Activated naive CD4-positive, alpha-beta T cell treated with anti-CD3 and anti-CD28 coated beads, Interleukin-2, amount 10 ng/mL, durations not matched to agents 7 days and 5 days (primary cell): Measurements from ENCODE around the gene OR10H2.
"Not testable (repeated sequence)": the region's sequence is repeated elsewhere in the genome, so short reads cannot be mapped to it uniquely, and the experiment has no call there.

Experiments used
- CTCF ChIA-PET: fragments of 350-600 bp; sonication (Branson Sonifier 250); formaldehyde crosslinking; loops from one replicate; lab custom pipeline; 2021; ENCODE audit warnings: antibody characterized with exemption; lab: Charles Lee
- DNase-seq: peaks from one replicate; pipeline ENCODE4 v3.0.0-alpha.2; 2020
- H3K27ac Mint-ChIP-seq: one replicate; pipeline ENCODE4 v1.8.0; 2021; ENCODE audit warnings: mild to moderate bottlenecking, moderate library complexity, mixed read lengths
- H3K27me3 Mint-ChIP-seq: one replicate; pipeline ENCODE4 v1.8.0; 2021; ENCODE audit warnings: mild to moderate bottlenecking, mixed read lengths
- H3K36me3 Mint-ChIP-seq: one replicate; pipeline ENCODE4 v1.8.0; 2021; ENCODE audit warnings: mixed read lengths
- H3K4me1 Mint-ChIP-seq: one replicate; pipeline ENCODE4 v1.8.0; 2021; ENCODE audit warnings: mixed read lengths
- H3K4me3 Mint-ChIP-seq: one replicate; pipeline ENCODE4 v1.8.0; 2021; ENCODE audit warnings: mild to moderate bottlenecking, moderate library complexity, mixed read lengths
- H3K9me3 Mint-ChIP-seq: one replicate; pipeline ENCODE4 v1.8.0; 2021; ENCODE audit warnings: mixed read lengths

Gene OR10H2, protein sequence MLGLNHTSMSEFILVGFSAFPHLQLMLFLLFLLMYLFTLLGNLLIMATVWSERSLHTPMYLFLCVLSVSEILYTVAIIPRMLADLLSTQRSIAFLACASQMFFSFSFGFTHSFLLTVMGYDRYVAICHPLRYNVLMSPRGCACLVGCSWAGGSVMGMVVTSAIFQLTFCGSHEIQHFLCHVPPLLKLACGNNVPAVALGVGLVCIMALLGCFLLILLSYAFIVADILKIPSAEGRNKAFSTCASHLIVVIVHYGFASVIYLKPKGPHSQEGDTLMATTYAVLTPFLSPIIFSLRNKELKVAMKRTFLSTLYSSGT

DNA sequence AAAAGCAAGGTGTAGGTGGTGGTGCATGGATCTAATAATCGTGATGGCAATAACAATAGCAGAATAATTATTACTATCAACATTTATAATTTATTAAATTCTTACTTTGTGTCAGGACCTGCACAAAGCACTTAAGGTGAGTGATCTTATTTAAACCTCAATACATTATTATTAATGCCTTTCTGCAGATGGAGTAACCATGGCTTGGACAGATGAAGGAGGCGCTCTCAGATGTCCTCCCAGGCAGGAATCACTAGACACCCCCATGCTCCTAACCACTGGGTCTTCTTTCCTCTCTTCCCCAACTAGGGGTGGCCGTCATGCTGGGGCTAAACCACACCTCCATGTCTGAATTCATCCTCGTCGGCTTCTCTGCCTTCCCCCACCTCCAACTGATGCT lies at the start of gene OR10H2:
Gene OR10H2, plus strand, starts transcription at position 301 of the 400 bp plus-strand sequence. Its CDS starts 20 bp downstream, at position 321.
- Mint-ChIP-seq H3K27ac (no peak within 1 kb of the TSS), H3K4me3 (no peak within 1 kb of the TSS), H3K36me3 (no peaks in the 10 kb centered on the region), H3K4me1 (peaks cover 3% of the 10 kb centered on the region), H3K9me3 (no peaks in the 10 kb centered on the region), H3K27me3 (peaks cover 31% of the 10 kb centered on the region)
- DNase-seq, result no peak
- CTCF ChIA-PET, result no interaction called here

GRCh38 chr19:15679089-15679488 lies 48.7 kb upstream of the OR10H2 start:
- Mint-ChIP-seq H3K36me3 (no peaks in the 10 kb centered on the region), H3K27me3 (peaks cover 4% of the 10 kb centered on the region), H3K27ac (no peak overlapping the region), H3K4me3 (no peak overlapping the region), H3K9me3 (peaks cover 4% of the 10 kb centered on the region), H3K4me1 (no peaks in the 10 kb centered on the region)
- DNase-seq, result no peak
- CTCF ChIA-PET, result no interaction called here

DNA sequence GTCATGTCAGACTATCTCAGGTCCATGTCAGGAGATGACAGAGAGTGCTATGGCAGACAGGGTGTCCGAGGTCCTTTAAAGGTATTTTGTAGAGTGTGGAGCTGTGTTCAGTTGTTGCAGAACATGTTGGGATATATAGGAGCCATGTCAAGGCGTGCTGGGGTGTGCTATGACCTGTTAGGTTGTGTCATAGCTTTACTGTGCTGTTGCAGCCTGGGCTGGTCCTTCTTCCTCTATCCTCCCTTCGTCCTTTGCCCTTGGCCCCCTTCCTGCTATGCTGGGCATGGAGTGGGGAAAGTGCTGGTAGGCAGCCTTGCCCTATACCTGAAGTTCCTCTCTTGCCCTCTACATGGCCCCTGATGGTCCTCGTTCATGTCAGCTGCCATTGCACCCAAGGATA lies 48.0 kb upstream of the OR10H2 start:
- H3K27me3 Mint-ChIP-seq, H3K9me3 Mint-ChIP-seq, DNase-seq, CTCF ChIA-PET, H3K4me1 Mint-ChIP-seq, H3K36me3 Mint-ChIP-seq, H3K4me3 Mint-ChIP-seq, H3K27ac Mint-ChIP-seq: not testable (repeated sequence)

DNA sequence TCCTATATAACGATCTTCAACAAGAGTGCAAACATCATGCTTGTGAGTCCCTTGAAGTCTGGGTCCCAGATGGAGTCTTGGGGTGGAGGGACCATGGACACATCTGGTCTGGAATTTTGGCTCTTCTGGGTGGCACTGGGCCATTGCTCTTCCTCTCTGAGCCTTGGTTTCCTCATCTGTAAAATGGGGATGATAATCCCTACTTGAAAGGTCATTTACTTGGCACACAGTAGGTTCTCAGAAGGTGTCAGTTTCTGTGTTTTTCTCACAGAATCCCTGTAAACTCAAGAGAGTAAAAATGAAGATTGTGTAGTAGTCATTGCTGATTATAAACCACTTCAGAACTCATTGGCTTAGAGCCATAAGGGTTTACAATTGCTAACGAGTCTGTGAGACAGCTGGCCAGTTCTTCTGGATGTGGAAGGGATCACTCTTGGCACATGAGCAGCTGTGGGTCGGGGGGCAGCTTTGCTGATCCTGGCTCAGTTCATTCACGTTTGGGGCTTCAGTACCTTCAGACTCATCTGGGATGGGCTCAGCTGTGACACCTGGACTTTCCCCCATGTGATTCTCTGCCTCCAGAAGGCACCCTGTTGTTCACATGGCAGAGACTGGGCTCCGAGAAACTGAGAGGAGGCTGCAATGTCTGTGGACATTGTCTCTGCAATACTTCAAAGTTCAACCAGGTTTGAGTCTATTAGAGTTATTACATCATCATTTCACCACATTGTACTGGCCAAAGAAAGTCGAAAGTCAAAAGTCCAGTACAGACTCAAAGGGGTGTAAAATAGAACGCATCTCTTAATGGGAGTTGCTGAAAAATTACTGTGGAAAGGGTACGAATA lies 47.1 kb upstream of the OR10H2 start:
- Mint-ChIP-seq H3K36me3 (no peaks in the 10 kb centered on the region), H3K4me3 (no peak overlapping the region)
- CTCF ChIA-PET, result no interaction called here

GRCh38 chr19:15683411-15683810 lies 44.4 kb upstream of the OR10H2 start:
- DNase-seq, result no peak

More for the DNA sequence above, 47.1 kb upstream of the OR10H2 start:
- Mint-ChIP-seq H3K27me3 (peaks cover 7% of the 10 kb centered on the region), H3K9me3 (peaks cover 4% of the 10 kb centered on the region), H3K4me1 (no peaks in the 10 kb centered on the region), H3K27ac (no peak overlapping the region)
- no peak for DNase-seq

GRCh38 chr19:15684828-15685227 lies 43.0 kb upstream of the OR10H2 start:
- no peak overlapping the region for H3K27ac Mint-ChIP-seq
- no peaks in the 10 kb centered on the region for H3K36me3 Mint-ChIP-seq
- peaks cover 19% of the 10 kb centered on the region for H3K27me3 Mint-ChIP-seq
- CTCF ChIA-PET, result no interaction called here
- H3K4me1 Mint-ChIP-seq, result no peaks in the 10 kb centered on the region
- H3K9me3 Mint-ChIP-seq, result no peaks in the 10 kb centered on the region
- H3K4me3 Mint-ChIP-seq, result no peak overlapping the region
- DNase-seq, result peak; percentile 40

More at GRCh38 chr19:15683411-15683810, 44.4 kb upstream of the OR10H2 start:
- Mint-ChIP-seq H3K4me1 (no peaks in the 10 kb centered on the region), H3K4me3 (no peak overlapping the region), H3K36me3 (no peaks in the 10 kb centered on the region), H3K27me3 (peaks cover 19% of the 10 kb centered on the region), H3K9me3 (no peaks in the 10 kb centered on the region), H3K27ac (no peak overlapping the region)
- CTCF ChIA-PET, result interaction anchor here (1.1 kb wide), 1 partner anchor 56 kb away, joined by 3 read pairs; no protein-coding TSS in a partner anchor

DNA sequence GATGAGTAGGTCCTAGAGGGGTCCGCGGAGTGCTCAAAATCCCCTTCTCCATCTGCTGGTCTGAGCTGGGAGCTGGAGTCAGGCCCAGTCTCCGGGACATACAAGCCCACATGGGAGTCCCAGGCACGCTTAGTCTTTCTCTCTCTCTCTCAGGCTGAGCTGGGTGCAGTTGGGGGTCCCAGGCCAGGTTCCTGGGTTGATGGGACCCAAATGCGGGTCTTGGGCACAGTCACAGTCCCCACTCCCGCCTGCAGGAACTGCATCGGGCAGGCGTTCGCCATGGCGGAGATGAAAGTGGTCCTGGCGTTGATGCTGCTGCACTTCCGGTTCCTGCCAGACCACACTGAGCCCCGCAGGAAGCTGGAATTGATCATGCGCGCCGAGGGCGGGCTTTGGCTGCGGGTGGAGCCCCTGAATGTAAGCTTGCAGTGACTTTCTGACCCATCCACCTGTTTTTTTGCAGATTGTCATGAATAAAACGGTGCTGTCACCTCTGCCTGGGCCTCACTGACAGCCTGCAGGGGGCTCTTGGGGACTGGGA lies 31.1 kb upstream of the OR10H2 start:
- no peak overlapping the region for H3K27ac Mint-ChIP-seq
- no peak for DNase-seq
- H3K9me3 Mint-ChIP-seq, result no peaks in the 10 kb centered on the region
- no peak overlapping the region for H3K4me3 Mint-ChIP-seq
- H3K4me1 Mint-ChIP-seq, result no peaks in the 10 kb centered on the region
- no peaks in the 10 kb centered on the region for H3K36me3 Mint-ChIP-seq
- H3K27me3 Mint-ChIP-seq, result peaks cover 14% of the 10 kb centered on the region
- CTCF ChIA-PET, result no interaction called here

DNA sequence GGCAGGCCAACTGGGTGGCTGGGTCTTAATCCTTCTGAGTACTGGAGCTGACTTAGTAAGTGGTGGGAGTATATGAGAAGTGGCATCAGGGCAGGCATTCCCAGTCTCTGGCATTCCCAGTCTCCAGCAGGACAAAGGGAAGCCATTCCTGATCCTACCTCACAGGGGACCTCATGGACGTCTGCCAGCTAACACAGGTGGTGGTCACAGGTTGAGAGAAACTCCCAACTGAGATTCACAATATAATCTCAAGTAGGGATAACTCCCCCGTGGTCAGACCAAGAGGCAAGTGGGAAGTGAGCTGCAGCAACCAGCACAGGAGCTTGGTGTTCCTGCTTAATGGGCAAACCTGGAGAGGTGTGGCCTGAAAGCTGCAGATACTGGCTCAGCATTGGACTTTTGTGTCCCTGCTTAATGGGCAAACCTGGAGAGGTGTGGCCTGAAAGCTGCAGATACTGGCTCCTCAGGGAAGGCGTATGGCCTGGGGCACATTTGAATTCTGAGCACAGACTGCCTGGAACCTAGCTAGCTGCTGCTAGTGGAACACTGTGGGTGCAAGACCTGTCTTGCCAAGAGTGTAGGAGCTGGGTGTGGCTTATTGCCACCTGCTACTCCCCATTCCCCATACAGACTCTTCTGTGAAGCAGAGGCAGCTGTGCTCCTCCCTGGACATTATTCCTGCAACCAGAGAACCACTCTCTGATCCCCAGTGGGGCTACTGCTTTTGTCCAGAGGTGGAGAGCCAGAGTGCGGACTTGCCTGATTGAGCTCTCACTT lies 25.9 kb upstream of the OR10H2 start:
- DNase-seq, result no peak
- Mint-ChIP-seq H3K36me3 (no peaks in the 10 kb centered on the region), H3K27ac (no peak overlapping the region), H3K4me1 (no peaks in the 10 kb centered on the region), H3K27me3 (peaks cover 37% of the 10 kb centered on the region), H3K4me3 (no peak overlapping the region), H3K9me3 (no peaks in the 10 kb centered on the region)
- CTCF ChIA-PET, result interaction anchor here (1.1 kb wide), 1 partner anchor 16 kb away, joined by 3 read pairs; no protein-coding TSS in a partner anchor

DNA sequence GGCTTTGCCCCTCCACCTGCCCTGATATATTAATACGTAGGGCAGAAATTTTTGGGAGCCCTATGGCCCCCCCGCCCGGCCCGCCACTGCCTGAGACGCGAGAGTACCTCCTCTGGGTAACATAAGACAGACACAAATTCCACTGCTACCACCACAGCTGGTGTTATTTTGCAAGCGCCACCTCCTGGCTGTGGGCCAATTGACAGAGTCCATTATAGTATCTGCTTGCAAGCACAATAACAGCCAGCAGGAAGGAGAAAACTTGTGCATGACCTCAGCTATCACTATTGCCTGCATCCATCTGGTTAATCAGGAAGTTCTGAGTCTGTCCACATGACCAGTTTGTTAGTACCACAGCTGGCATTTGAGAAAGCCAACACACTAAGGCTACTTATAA lies 25.3 kb upstream of the OR10H2 start:
- H3K4me1 Mint-ChIP-seq, result no peaks in the 10 kb centered on the region
- CTCF ChIA-PET, result interaction anchor here (1.1 kb wide), 1 partner anchor 15 kb away, joined by 3 read pairs; no protein-coding TSS in a partner anchor
- H3K27ac Mint-ChIP-seq, result no peak overlapping the region
- no peaks in the 10 kb centered on the region for H3K9me3 Mint-ChIP-seq
- no peak overlapping the region for H3K4me3 Mint-ChIP-seq
- DNase-seq, result peak; percentile 41
- H3K36me3 Mint-ChIP-seq, result no peaks in the 10 kb centered on the region
- H3K27me3 Mint-ChIP-seq, result peaks cover 31% of the 10 kb centered on the region

DNA sequence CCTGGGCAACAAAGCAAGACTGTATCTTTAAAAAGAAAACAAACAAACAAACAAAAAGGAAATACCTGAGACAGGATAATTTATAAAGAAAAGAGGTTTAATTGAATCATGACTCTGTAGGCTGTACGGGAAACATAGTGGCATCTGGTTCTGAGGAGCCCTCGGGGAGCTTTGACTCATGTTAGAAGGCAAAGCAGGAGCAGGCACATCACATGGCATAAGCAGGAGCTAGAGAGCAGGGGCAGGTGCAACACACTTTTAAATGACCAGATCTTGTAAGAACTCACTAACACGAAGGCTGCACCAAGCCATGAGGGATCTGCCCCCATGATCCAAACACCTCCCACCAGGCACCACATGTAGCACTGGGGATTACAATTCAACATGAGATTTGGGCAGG lies 13.2 kb upstream of the OR10H2 start:
- CTCF ChIA-PET, result interaction anchor here (0.6 kb wide), 1 partner anchor 17 kb away, joined by 5 read pairs; no protein-coding TSS in a partner anchor
- Mint-ChIP-seq H3K27me3 (peaks cover 8% of the 10 kb centered on the region), H3K36me3 (no peaks in the 10 kb centered on the region)

DNA sequence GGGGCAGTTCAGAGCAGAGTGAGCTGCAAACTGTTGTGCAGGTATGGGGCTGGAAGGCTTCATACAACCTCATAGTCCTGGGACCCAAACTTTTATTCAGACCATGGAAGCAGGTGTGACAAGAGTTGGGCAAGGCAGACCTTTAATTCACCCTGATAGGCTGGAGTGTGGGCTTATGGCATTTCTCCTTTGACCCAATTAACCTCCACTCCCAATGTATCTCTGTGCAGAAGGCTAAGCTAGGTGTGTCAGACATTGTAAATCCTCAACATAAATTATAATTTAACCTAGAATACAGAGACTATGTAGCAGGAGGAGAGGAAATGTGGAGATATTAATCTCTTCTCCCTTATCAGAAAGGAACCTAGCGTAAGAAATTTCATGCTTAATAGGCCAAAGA lies 12.2 kb upstream of the OR10H2 start:
- no peak for DNase-seq
- H3K27me3 Mint-ChIP-seq, result peaks cover 14% of the 10 kb centered on the region
- no peaks in the 10 kb centered on the region for H3K36me3 Mint-ChIP-seq
- CTCF ChIA-PET, result interaction anchor here (0.6 kb wide), 1 partner anchor 16 kb away, joined by 5 read pairs; no protein-coding TSS in a partner anchor
- no peak overlapping the region for H3K27ac Mint-ChIP-seq
- no peak overlapping the region for H3K4me3 Mint-ChIP-seq
- no peaks in the 10 kb centered on the region for H3K4me1 Mint-ChIP-seq
- H3K9me3 Mint-ChIP-seq, result no peaks in the 10 kb centered on the region

More for the DNA sequence above, 13.2 kb upstream of the OR10H2 start:
- Mint-ChIP-seq H3K9me3 (no peaks in the 10 kb centered on the region), H3K27ac (no peak overlapping the region), H3K4me1 (no peaks in the 10 kb centered on the region), H3K4me3 (no peak overlapping the region)
- no peak for DNase-seq

DNA sequence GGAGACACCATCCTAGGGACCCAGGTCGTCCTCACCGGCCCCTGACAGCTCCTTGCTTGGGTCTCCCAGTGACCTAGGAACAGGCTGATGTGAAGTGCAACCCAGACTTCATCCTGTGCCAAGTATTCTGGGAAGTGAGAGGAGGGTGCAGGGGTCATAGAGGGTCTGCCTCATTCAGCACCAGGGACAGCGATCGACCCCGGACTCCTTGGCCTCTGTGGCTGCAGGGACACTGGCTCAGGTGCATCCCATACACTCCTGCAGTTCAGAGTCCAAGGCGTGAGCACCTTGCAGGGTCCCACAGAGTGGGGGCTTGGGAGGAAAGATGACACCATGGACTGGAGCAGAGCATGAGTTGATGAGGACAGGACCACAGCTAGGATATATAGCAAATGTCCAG lies 10.0 kb upstream of the OR10H2 start:
- CTCF ChIA-PET, result interaction anchor here (0.9 kb wide), 1 partner anchor 16 kb away, joined by 3 read pairs; no protein-coding TSS in a partner anchor
- Mint-ChIP-seq H3K4me1 (no peaks in the 10 kb centered on the region), H3K27ac (no peak overlapping the region), H3K4me3 (no peak overlapping the region), H3K36me3 (no peaks in the 10 kb centered on the region), H3K9me3 (no peaks in the 10 kb centered on the region), H3K27me3 (peaks cover 23% of the 10 kb centered on the region)
- no peak for DNase-seq

DNA sequence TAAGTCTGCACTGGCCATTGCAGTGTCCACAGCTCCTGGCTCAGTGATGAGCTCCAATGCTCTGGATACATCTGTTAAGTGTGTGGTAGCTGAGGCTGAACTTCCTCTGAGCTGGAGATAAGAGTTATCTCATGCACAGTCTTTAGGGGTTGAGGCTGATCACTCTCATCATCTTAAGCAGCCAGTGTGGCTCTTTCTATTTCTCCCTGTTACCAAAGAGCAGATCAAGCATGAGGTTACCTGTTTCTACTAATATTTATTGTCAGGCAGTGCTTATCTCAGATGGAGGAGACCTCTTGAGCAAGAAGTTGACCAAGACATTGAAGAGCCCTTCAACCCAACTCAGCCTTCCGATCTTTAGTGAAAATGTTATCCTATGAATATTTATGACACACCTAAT lies 6.6 kb upstream of the OR10H2 start:
- no peaks in the 10 kb centered on the region for H3K9me3 Mint-ChIP-seq
- H3K27me3 Mint-ChIP-seq, result peaks cover 33% of the 10 kb centered on the region
- CTCF ChIA-PET, result no interaction called here
- no peak overlapping the region for H3K27ac Mint-ChIP-seq
- no peaks in the 10 kb centered on the region for H3K36me3 Mint-ChIP-seq
- no peak overlapping the region for H3K4me3 Mint-ChIP-seq
- no peak for DNase-seq
- H3K4me1 Mint-ChIP-seq, result no peaks in the 10 kb centered on the region

GRCh38 chr19:15722956-15723355 lies 4.9 kb upstream of the OR10H2 start:
- Mint-ChIP-seq H3K9me3 (no peaks in the 10 kb centered on the region), H3K4me1 (peaks cover 3% of the 10 kb centered on the region), H3K27me3 (peaks cover 36% of the 10 kb centered on the region), H3K36me3 (no peaks in the 10 kb centered on the region), H3K27ac (no peak overlapping the region), H3K4me3 (no peak overlapping the region)
- DNase-seq, result no peak
- CTCF ChIA-PET, result no interaction called here
